ENCODE measurements around the gene ATP6V1G3.

- no peak for TF ChIP-seq POLR2A (IDR thresholded peaks at IDR 0.05)
- no peak for TF ChIP-seq CTCF (IDR thresholded peaks at IDR 0.05 in 4 of 5, conservative IDR thresholded peaks at IDR 0.05 in 1 of 5)
Measured at GRCh38 chr1:198545156-198545555, 4.7 kb upstream of the ATP6V1G3 start.
